Endothelial cell (in vitro differentiated cells): ENCODE measurements around the gene DNAH17. TPM values are rescaled to one million over a fixed set of nuclear protein-coding genes. Genes with fewer than 3 reads are reported as not detected.

Experiments
- DNase-seq: peaks from one replicate; pipeline ENCODE4 v3.0.0; 2021; ENCODE audit warnings: low spot score
- H3K27ac Mint-ChIP-seq: one replicate; pipeline ENCODE4 v1.8.0; 2021; ENCODE audit warnings: mixed read lengths, inconsistent platforms; ENCODE audit not compliant: unreplicated experiment
- H3K27me3 Mint-ChIP-seq: one replicate; pipeline ENCODE4 v1.8.0; 2021; ENCODE audit warnings: mild to moderate bottlenecking, moderate library complexity, mixed read lengths, inconsistent platforms; ENCODE audit not compliant: unreplicated experiment
- H3K36me3 Mint-ChIP-seq: one replicate; pipeline ENCODE4 v1.8.0; 2021; ENCODE audit warnings: mild to moderate bottlenecking, low read depth, mixed read lengths, inconsistent platforms; ENCODE audit not compliant: unreplicated experiment
- H3K4me1 Mint-ChIP-seq: one replicate; pipeline ENCODE4 v1.8.0; 2021; ENCODE audit warnings: mild to moderate bottlenecking, mixed read lengths, inconsistent platforms; ENCODE audit not compliant: unreplicated experiment
- H3K4me3 Mint-ChIP-seq: one replicate; pipeline ENCODE4 v1.8.0; 2021; ENCODE audit warnings: mild to moderate bottlenecking, mixed read lengths, inconsistent platforms; ENCODE audit not compliant: unreplicated experiment
- H3K9me3 Mint-ChIP-seq: one replicate; pipeline ENCODE4 v1.8.0; 2021; ENCODE audit warnings: mixed read lengths, inconsistent platforms; ENCODE audit not compliant: unreplicated experiment
- total RNA-seq: library from RNA; stranded (reverse); fragmentation: NEBNext Ultra II Directional; extraction: Animal tissue kit (Norgen Biotek cat#: 25700); gene quantifications from one replicate; pipeline ENCODE4 v1.2.1, GENCODE V29; 2021; ENCODE audit not compliant: unreplicated experiment
- TF ChIP-seq, protein P1 (sequence below): fragments of 200-600 bp; sonication (generic); IDR thresholded peaks from one replicate; pipeline ENCODE4 v1.5.0; 2021; ENCODE audit warnings: antibody characterized with exemption; ENCODE audit not compliant: unreplicated experiment

DNAH17 gene
- total RNA-seq, 1 donor from 2014 or later = 1.0 TPM

DNA sequence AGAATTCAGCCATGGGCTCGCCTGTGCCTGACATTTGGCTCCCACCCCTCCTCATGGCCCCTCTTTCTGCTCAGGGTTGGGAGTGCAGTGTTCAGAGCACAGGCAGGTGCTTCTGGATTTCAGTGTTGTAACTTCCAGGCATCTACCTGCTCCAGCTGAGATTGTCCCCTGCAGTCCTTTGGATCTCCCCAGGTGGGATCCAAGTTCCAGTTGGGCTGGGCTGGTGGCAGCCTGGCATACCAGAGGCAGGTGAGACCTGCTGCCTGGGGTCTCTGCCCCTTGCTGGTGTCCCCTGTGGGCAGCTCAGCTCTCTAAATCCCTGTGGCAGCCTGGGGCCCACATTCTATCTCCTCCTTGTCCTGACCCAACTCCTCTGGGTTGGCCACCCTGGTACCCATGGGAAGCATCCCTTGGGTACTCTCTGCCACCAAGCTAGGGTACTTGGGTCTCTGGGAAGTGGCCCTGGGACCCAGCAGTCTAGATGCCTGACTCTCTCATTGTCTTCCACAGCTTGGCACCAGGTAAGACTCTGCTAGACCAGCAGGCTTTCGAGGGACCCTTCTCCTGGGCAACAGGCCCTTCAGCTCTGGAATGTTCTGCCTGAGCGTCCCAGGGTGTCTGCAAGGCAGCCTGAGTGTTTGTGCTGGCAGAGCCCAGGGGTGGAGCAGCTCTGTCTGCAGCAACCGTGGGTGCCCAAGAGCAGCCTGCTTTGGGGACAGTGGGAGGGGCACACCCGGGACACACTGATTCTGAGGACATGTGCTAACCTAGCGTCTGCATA is 42.5 kb downstream of the DNAH17 start:
- DNase-seq = no peak
- H3K9me3 Mint-ChIP-seq = no peaks in the 10 kb centered on the region
- no peaks in the 10 kb centered on the region for H3K36me3 Mint-ChIP-seq
- H3K4me3 Mint-ChIP-seq = no peak overlapping the region
- TF ChIP-seq, protein P1, sequence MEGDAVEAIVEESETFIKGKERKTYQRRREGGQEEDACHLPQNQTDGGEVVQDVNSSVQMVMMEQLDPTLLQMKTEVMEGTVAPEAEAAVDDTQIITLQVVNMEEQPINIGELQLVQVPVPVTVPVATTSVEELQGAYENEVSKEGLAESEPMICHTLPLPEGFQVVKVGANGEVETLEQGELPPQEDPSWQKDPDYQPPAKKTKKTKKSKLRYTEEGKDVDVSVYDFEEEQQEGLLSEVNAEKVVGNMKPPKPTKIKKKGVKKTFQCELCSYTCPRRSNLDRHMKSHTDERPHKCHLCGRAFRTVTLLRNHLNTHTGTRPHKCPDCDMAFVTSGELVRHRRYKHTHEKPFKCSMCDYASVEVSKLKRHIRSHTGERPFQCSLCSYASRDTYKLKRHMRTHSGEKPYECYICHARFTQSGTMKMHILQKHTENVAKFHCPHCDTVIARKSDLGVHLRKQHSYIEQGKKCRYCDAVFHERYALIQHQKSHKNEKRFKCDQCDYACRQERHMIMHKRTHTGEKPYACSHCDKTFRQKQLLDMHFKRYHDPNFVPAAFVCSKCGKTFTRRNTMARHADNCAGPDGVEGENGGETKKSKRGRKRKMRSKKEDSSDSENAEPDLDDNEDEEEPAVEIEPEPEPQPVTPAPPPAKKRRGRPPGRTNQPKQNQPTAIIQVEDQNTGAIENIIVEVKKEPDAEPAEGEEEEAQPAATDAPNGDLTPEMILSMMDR = no peak
- H3K27me3 Mint-ChIP-seq = peaks cover 7% of the 10 kb centered on the region
- H3K27ac Mint-ChIP-seq = no peak overlapping the region
- peaks cover 7% of the 10 kb centered on the region for H3K4me1 Mint-ChIP-seq

DNA sequence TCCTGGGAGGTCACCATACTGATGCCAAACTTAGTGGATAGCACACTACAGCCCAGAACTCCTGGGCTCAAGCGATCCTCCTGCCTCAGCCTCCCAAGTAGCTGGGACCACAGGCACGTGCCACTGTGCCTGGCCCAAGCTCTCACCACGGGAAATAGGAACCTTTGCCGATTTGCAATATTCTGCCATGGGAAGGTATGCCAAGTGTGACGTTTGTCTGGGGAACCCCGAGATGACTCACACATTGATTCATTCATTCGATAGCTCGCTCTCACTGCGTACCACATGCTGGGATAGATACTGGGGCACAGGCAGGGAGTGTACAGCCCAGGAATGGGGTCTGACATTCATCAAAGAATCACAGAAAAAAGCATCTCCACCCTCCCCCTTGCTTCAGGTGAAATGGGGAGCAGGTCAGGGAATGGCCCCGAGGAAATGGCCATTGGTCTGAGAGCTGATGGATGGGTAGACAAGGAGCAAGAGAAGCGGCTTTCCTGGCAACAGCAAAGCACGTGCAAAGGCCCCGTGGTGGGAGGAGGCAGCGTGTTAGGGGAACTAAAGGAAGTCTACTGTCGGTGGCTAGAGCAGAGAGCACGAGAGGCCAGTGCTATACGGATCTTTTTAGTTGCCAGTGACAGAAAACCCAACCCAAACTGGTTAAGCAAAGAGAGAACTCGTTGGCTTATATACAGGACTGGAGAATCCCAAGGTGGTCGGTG is 44.1 kb downstream of the DNAH17 start:
- no peak for DNase-seq
- H3K4me1 Mint-ChIP-seq = peaks cover 7% of the 10 kb centered on the region
- no peaks in the 10 kb centered on the region for H3K36me3 Mint-ChIP-seq
- no peaks in the 10 kb centered on the region for H3K9me3 Mint-ChIP-seq
- TF ChIP-seq, protein P1 = no peak
- H3K4me3 Mint-ChIP-seq = no peak overlapping the region
- H3K27me3 Mint-ChIP-seq = peaks cover 8% of the 10 kb centered on the region
- H3K27ac Mint-ChIP-seq = no peak overlapping the region

DNA sequence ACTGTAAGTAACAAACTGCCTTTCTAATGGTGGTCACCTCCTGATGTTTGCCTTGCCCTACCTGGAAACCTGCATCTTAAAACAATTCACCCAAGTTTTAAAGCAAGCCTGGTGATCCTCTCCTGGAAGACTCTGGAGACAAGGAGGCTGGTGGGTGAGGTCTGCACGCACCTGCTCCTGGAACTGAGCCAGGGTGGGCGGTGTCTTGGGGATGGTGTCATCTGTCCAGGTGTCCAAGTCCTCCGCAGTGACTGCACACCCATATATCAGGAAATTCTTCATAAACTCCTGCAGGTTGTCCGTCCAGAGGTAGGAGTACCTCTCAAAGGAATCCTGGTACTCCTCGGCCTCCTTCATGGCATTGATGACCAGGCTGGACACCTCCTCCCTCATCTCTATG is 44.9 kb downstream of the DNAH17 start:
- peaks cover 7% of the 10 kb centered on the region for H3K4me1 Mint-ChIP-seq
- peaks cover 7% of the 10 kb centered on the region for H3K27me3 Mint-ChIP-seq
- TF ChIP-seq, protein P1 = no peak
- no peaks in the 10 kb centered on the region for H3K36me3 Mint-ChIP-seq
- H3K9me3 Mint-ChIP-seq = no peaks in the 10 kb centered on the region
- no peak overlapping the region for H3K27ac Mint-ChIP-seq
- H3K4me3 Mint-ChIP-seq = no peak overlapping the region
- DNase-seq = no peak

DNA sequence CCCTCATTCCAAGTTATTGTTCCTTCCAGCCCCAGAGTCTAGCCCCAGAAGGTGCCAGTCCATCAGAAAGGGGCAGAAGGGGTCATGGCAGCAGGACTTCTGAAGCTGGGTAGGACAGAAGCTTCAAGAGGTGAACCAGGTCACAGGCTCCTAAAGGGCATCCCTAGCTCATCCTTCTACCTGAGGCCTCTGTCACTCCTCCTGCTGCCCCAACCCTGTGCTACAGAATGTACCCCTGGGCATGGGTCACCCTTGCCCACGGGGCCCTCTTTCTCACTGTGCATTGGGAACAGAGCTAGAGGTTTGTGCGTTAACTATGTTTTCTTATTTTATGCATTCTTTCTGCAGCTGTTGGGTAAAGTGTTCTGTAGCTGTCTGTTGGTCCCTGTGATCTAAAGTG is 46.5 kb downstream of the DNAH17 start:
- peaks cover 4% of the 10 kb centered on the region for H3K27me3 Mint-ChIP-seq
- peaks cover 6% of the 10 kb centered on the region for H3K4me1 Mint-ChIP-seq
- H3K4me3 Mint-ChIP-seq = no peak overlapping the region
- TF ChIP-seq, protein P1 = no peak
- no peaks in the 10 kb centered on the region for H3K9me3 Mint-ChIP-seq
- no peaks in the 10 kb centered on the region for H3K36me3 Mint-ChIP-seq
- no peak overlapping the region for H3K27ac Mint-ChIP-seq
- no peak for DNase-seq
